ENCODE measurements around the gene DPH3. TPM values are rescaled to one million over a fixed set of nuclear protein-coding genes. Genes with fewer than 3 reads are reported as not detected.
A peak's percentile ranks its signal among the peaks of the same experiment; 100 is the strongest.

Gene DPH3
- total and polyA plus RNA-seq, 4 donors, result 11.7 to 22.0 (median 16.3) TPM

DNA sequence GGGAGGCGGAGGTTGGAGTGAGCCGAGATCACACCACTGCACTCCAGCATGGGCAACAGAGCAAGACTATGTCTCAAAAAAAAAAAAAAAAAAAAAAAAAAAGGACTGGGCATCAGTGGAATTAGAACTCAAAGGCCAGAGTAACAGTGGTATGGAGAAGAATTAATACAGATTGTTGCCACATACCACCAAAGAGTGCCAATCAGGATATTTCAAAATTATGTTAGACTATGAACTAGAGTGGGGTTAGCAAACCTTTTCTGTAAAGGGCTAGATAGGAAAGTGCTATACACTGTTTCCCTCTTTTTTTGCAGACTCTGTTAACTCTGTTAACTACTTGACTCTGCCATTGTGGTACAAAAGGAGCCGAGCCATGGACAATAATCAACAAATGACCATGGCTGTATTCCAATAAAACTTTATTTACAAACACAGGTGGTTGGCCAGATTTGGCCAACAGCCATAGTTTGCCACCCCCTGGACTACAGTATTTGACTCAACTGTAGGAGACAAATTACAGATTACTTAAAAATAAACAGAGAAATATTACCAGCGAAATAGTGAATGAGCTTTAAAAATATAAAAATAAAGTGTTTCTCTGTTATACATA lies 28.6 kb downstream of the DPH3 start:
- no peak overlapping the region for H3K27ac ChIP-seq (ENCODE audit: low read depth in 1 of 2, low read length in 1 of 2)
- no peak overlapping the region for H3K4me3 ChIP-seq
- peaks cover 0 to 12% (median 0%) of the 10 kb centered on the region in 5 donors for H3K4me1 ChIP-seq (ENCODE audit: control insufficient read depth in 5 of 5, insufficient read depth in 5 of 5, low read length in 5 of 5)
- ATAC-seq (ENCODE audit: insufficient read depth, low FRiP score), result no peak
- WGBS, 2 donors, result 83 to 86% methylated on average over 4 of the region's 4 CpGs
- TF ChIP-seq, protein P1, sequence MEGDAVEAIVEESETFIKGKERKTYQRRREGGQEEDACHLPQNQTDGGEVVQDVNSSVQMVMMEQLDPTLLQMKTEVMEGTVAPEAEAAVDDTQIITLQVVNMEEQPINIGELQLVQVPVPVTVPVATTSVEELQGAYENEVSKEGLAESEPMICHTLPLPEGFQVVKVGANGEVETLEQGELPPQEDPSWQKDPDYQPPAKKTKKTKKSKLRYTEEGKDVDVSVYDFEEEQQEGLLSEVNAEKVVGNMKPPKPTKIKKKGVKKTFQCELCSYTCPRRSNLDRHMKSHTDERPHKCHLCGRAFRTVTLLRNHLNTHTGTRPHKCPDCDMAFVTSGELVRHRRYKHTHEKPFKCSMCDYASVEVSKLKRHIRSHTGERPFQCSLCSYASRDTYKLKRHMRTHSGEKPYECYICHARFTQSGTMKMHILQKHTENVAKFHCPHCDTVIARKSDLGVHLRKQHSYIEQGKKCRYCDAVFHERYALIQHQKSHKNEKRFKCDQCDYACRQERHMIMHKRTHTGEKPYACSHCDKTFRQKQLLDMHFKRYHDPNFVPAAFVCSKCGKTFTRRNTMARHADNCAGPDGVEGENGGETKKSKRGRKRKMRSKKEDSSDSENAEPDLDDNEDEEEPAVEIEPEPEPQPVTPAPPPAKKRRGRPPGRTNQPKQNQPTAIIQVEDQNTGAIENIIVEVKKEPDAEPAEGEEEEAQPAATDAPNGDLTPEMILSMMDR (IDR thresholded peaks at IDR 0.05; ENCODE audit: control extremely low read depth, extremely low read depth), result no peak
- H3K36me3 ChIP-seq (ENCODE audit: control insufficient read depth in 4 of 4, insufficient read depth in 4 of 4, low read length in 4 of 4), result no peaks in the 10 kb centered on the region
- DNase-seq, result no peak
- no peaks in the 10 kb centered on the region for H3K9me3 ChIP-seq (ENCODE audit: control insufficient read depth in 4 of 4, insufficient read depth in 3 of 4, low read length in 3 of 4)
- H3K27me3 ChIP-seq (ENCODE audit: control insufficient read depth in 3 of 3, insufficient read depth in 3 of 3, low read length in 2 of 3), result no peaks in the 10 kb centered on the region
- no peak overlapping the region for H3K9ac ChIP-seq (ENCODE audit: insufficient read depth in 1 of 2, low read length in 2 of 2)

DNA sequence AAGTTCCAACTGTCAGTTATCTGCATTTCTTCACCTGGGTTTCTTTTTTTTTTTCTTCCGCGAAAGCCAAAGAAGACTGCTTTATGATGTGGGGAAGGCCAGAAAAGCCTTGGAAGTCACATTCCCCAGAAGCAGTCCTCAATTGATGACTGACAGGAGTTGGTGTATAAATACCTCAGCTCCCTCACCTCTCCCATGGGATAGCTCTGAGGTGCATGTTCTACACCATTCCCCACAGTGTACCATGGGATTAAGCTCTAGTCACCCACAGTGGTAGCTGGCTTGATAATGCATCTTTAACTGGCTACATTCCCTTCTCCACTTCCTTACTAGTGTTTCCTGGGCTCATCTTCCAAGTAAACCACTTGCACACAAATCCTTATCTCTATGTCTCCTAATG lies 30.5 kb downstream of the DPH3 start:
- no peaks in the 10 kb centered on the region for H3K27me3 ChIP-seq (ENCODE audit: control insufficient read depth in 3 of 3, insufficient read depth in 3 of 3, low read length in 2 of 3)
- DNase-seq, result no peak
- H3K9ac ChIP-seq (ENCODE audit: insufficient read depth in 1 of 2, low read length in 2 of 2), result no peak overlapping the region
- WGBS, 2 donors, result 100% methylated on average over 2 of the region's 2 CpGs
- TF ChIP-seq, protein P1 (IDR thresholded peaks at IDR 0.05; ENCODE audit: control extremely low read depth, extremely low read depth), result no peak
- H3K9me3 ChIP-seq (ENCODE audit: control insufficient read depth in 4 of 4, insufficient read depth in 3 of 4, low read length in 3 of 4), result no peaks in the 10 kb centered on the region
- no peak overlapping the region for H3K27ac ChIP-seq (ENCODE audit: low read depth in 1 of 2, low read length in 1 of 2)
- no peak overlapping the region for H3K4me3 ChIP-seq
- ATAC-seq (ENCODE audit: insufficient read depth, low FRiP score), result no peak
- H3K4me1 ChIP-seq (ENCODE audit: control insufficient read depth in 5 of 5, insufficient read depth in 5 of 5, low read length in 5 of 5), result peaks cover 0 to 6% (median 0%) of the 10 kb centered on the region in 5 donors
- H3K36me3 ChIP-seq (ENCODE audit: control insufficient read depth in 4 of 4, insufficient read depth in 4 of 4, low read length in 4 of 4), result no peaks in the 10 kb centered on the region

DNA sequence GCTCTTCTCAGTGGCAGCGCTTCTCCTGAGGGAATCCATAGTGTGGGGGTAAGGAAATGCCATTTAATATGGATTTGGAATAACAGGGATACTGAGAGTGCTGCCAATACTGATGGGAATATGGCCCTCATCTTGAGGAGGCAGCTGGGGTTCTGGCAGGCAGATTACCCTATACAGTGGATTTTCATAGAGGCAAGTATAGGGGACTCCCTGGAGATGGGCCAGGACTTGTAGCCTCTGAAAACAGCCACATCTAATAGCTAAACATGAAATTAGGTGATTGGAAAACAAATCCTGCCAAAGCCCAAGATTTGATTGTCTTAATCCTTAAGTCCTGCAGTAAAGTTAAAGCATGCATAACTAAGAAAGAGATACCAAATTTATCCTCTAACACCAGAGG lies 30.9 kb downstream of the DPH3 start:
- Histone ChIP-seq H3K9ac (ENCODE audit: insufficient read depth in 1 of 2, low read length in 2 of 2) (no peak overlapping the region), H3K4me3 (no peak overlapping the region), H3K9me3 (ENCODE audit: control insufficient read depth in 4 of 4, insufficient read depth in 3 of 4, low read length in 3 of 4) (no peaks in the 10 kb centered on the region), H3K27ac (ENCODE audit: low read depth in 1 of 2, low read length in 1 of 2) (no peak overlapping the region), H3K36me3 (ENCODE audit: control insufficient read depth in 4 of 4, insufficient read depth in 4 of 4, low read length in 4 of 4) (no peaks in the 10 kb centered on the region), H3K4me1 (ENCODE audit: control insufficient read depth in 5 of 5, insufficient read depth in 5 of 5, low read length in 5 of 5) (peaks cover 0 to 1% (median 0%) of the 10 kb centered on the region in 5 donors), H3K27me3 (ENCODE audit: control insufficient read depth in 3 of 3, insufficient read depth in 3 of 3, low read length in 2 of 3) (no peaks in the 10 kb centered on the region)
- DNase-seq (peak in 2 of 3 donors; percentile 26 to 32), ATAC-seq (ENCODE audit: insufficient read depth, low FRiP score) (no peak)
- 97 to 99% methylated on average over 1 of the region's 1 CpG for WGBS, 2 donors
- TF ChIP-seq, protein P1 (IDR thresholded peaks at IDR 0.05; ENCODE audit: control extremely low read depth, extremely low read depth), result no peak

DNA sequence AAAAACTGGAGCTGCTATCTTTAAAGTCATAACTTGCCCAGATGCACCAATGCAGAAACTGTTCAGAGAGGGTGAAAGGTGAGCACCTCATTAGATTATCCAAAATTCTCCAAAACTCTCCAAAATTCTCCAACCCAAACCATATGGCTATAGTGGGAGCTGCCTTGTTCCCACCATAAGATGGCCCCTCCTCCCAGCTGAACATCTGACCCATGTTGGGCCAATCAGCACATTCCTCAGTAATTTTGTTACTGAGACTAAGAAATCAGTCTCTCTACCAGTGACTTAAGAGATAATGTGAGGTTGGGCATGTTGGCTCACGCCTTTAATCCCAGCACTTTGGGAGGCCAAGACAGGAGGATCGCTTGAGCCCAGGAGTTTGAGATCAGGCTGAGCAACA lies 32.8 kb downstream of the DPH3 start:
- no peaks in the 10 kb centered on the region for H3K27me3 ChIP-seq (ENCODE audit: control insufficient read depth in 3 of 3, insufficient read depth in 3 of 3, low read length in 2 of 3)
- no peak overlapping the region for H3K4me3 ChIP-seq
- no peaks in the 10 kb centered on the region for H3K4me1 ChIP-seq (ENCODE audit: control insufficient read depth in 5 of 5, insufficient read depth in 5 of 5, low read length in 5 of 5)
- no peak overlapping the region for H3K9ac ChIP-seq (ENCODE audit: insufficient read depth in 1 of 2, low read length in 2 of 2)
- WGBS, 2 donors, result 94 to 98% methylated on average over 2 of the region's 2 CpGs
- TF ChIP-seq, protein P1 (IDR thresholded peaks at IDR 0.05; ENCODE audit: control extremely low read depth, extremely low read depth), result no peak
- no peak for ATAC-seq (ENCODE audit: insufficient read depth, low FRiP score)
- H3K27ac ChIP-seq (ENCODE audit: low read depth in 1 of 2, low read length in 1 of 2), result no peak overlapping the region
- no peak for DNase-seq
- no peaks in the 10 kb centered on the region for H3K36me3 ChIP-seq (ENCODE audit: control insufficient read depth in 4 of 4, insufficient read depth in 4 of 4, low read length in 4 of 4)
- no peaks in the 10 kb centered on the region for H3K9me3 ChIP-seq (ENCODE audit: control insufficient read depth in 4 of 4, insufficient read depth in 3 of 4, low read length in 3 of 4)
